Nephron progenitor cell (in vitro differentiated cells): ENCODE data around the gene OR5A2.

Source experiments
- DNase-seq: peaks from one replicate; pipeline ENCODE4 v3.0.0; 2021
- H3K27ac Mint-ChIP-seq: 2 replicates; pipeline ENCODE4 v1.8.0; 2021; ENCODE audit warnings: mild to moderate bottlenecking, moderate library complexity, mixed read lengths
- H3K27me3 Mint-ChIP-seq: 2 replicates; pipeline ENCODE4 v1.8.0; 2021; ENCODE audit warnings: mild to moderate bottlenecking, low read depth, mixed read lengths; ENCODE audit not compliant: poor library complexity
- H3K36me3 Mint-ChIP-seq: 2 replicates; pipeline ENCODE4 v1.8.0; 2021; ENCODE audit warnings: low read depth, mixed read lengths
- H3K4me1 Mint-ChIP-seq: 2 replicates; pipeline ENCODE4 v1.8.0; 2021; ENCODE audit warnings: mixed read lengths
- H3K4me3 Mint-ChIP-seq: 2 replicates; pipeline ENCODE4 v1.8.0; 2021; ENCODE audit warnings: mild to moderate bottlenecking, moderate library complexity, mixed read lengths
- H3K9me3 Mint-ChIP-seq: 2 replicates; pipeline ENCODE4 v1.8.0; 2021; ENCODE audit warnings: mild to moderate bottlenecking, moderate library complexity, mixed read lengths
- CTCF ChIP-seq: fragments of 200-600 bp; sonication (generic); IDR thresholded peaks from 2 replicates; pipeline ENCODE4 v1.5.0; 2021; ENCODE audit warnings: antibody characterized with exemption

The OR5A2 gene

GRCh38 chr11:59427068-59427382, 812 bp upstream of the OR5A2 start:
- Mint-ChIP-seq H3K27ac (no peak overlapping the region), H3K36me3 (no peaks in the 10 kb centered on the region), H3K9me3 (no peaks in the 10 kb centered on the region), H3K4me3 (no peak overlapping the region), H3K4me1 (peaks cover 16% of the 10 kb centered on the region), H3K27me3 (peaks cover 5% of the 10 kb centered on the region)
- DNase-seq = no peak
- no peak for TF ChIP-seq CTCF

- Mint-ChIP-seq H3K36me3 (no peaks in the 10 kb centered on the region), H3K4me1 (peaks cover 16% of the 10 kb centered on the region), H3K27me3 (peaks cover 5% of the 10 kb centered on the region), H3K4me3 (no peak overlapping the region), H3K9me3 (no peaks in the 10 kb centered on the region), H3K27ac (no peak overlapping the region)
- DNase-seq = no peak
- TF ChIP-seq CTCF = no peak
These were observed 1.1 kb downstream of the OR5A2 start for GRCh38 chr11:59425131-59425530.

- Mint-ChIP-seq H3K4me1 (peaks cover 22% of the 10 kb centered on the region), H3K9me3 (no peaks in the 10 kb centered on the region), H3K27me3 (peaks cover 5% of the 10 kb centered on the region), H3K36me3 (no peaks in the 10 kb centered on the region), H3K4me3 (no peak overlapping the region), H3K27ac (no peak overlapping the region)
- no peak for DNase-seq
- TF ChIP-seq CTCF = no peak
These were observed 2.4 kb downstream of the OR5A2 start for GRCh38 chr11:59423835-59424234.

GRCh38 chr11:59418156-59418555, 8.1 kb downstream of the OR5A2 start:
- H3K27me3 Mint-ChIP-seq = peaks cover 6% of the 10 kb centered on the region
- H3K27ac Mint-ChIP-seq = no peak overlapping the region
- peaks cover 11% of the 10 kb centered on the region for H3K4me1 Mint-ChIP-seq
- H3K36me3 Mint-ChIP-seq = no peaks in the 10 kb centered on the region
- H3K9me3 Mint-ChIP-seq = no peaks in the 10 kb centered on the region
- DNase-seq = no peak
- H3K4me3 Mint-ChIP-seq = no peak overlapping the region
- TF ChIP-seq CTCF = no peak

GRCh38 chr11:59417023-59417422, 9.2 kb downstream of the OR5A2 start:
- Mint-ChIP-seq H3K27ac (no peak overlapping the region), H3K27me3 (peaks cover 4% of the 10 kb centered on the region), H3K36me3 (no peaks in the 10 kb centered on the region), H3K9me3 (no peaks in the 10 kb centered on the region), H3K4me3 (no peak overlapping the region), H3K4me1 (peaks cover 11% of the 10 kb centered on the region)
- no peak for DNase-seq
- no peak for TF ChIP-seq CTCF

DNA sequence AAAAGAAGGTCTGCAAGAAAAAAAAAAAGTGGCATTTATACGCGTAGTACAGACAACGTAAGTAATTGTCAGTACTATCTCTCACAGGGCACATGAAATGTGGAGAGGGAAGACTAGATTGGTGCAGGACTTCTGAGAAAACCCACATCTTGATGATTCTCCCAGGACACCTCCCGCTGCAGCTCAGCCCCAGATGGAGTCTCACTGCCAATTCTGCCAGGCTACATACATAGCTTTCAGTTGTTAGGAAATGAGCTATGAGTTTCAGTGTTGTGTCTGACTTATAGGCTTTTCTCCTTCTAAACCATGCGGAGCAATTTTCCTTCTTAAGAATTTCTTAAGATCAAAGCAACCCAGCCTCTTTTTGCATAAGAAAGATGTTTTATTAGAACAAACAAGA, 9.6 kb downstream of the OR5A2 start:
- Mint-ChIP-seq H3K9me3 (no peaks in the 10 kb centered on the region), H3K27me3 (peaks cover 4% of the 10 kb centered on the region), H3K4me3 (no peak overlapping the region), H3K4me1 (peaks cover 11% of the 10 kb centered on the region), H3K36me3 (no peaks in the 10 kb centered on the region), H3K27ac (no peak overlapping the region)
- TF ChIP-seq CTCF = no peak
- DNase-seq = no peak
